ENCODE data around the gene CD99L2.

GRCh38 chrX:150940844-150941495, 42.5 kb upstream of the CD99L2 start:
- TF ChIP-seq TAF1 (IDR thresholded peaks at IDR 0.05; ENCODE audit: low read depth, low read length): no peak
- TF ChIP-seq POLR2A (IDR thresholded peaks at IDR 0.05; ENCODE audit: low read depth, low read length): no peak
- TF ChIP-seq POLR2AphosphoS5 (IDR thresholded peaks at IDR 0.05; ENCODE audit: low read depth, low read length): no peak
